HG03060 (cell line): ENCODE data around the gene C3orf22.

ENCODE experiments used
- ATAC-seq: cut with Tn5 transposase; IDR thresholded peaks from one replicate; pipeline ENCODE4 v1.9.1; 2021; ENCODE audit warnings: low read depth, moderate number of reproducible peaks; ENCODE audit not compliant: unreplicated experiment

The C3orf22 gene

DNA sequence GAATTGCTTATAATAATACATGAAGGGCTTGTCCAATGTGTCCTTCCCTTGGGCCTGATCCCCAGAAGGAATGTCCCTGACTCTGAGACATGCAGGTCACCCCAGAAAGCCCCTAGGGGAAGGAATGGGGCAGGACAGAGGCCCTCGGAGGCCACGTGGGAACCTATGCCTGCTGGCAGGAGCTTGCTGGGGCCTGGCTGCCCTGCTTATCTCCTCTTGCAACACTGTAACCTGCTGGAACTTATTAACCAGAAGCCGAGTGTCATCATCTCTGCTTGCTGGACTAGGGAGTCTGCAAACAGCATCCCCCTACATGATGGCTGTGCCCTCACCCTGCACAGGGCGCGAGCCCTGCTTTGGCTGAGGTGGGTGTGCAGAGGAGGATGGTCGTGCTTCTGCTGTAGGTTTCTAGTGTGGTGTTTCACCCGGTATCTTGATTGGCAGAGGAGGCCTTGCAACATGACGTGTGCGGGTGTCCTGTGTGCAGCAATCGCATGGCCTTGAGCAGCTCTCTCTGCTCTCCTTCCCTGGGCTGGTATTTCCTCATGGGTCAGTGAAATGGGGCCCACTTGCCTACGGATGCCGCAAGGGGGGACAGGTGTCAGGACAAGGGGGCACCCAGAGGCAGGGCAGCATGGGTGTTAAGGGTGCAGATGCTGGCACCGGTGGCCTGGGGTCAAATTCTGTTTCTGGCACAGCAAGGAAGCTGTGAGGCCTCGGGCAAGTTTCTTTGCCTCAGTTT lies 29.8 kb downstream of the C3orf22 start:
- ATAC-seq = no peak

- ATAC-seq = no peak
Observed at GRCh38 chr3:126528419-126528799, 30.3 kb downstream of the C3orf22 start.

- no peak for ATAC-seq
Observed at GRCh38 chr3:126527455-126528211, 31.1 kb downstream of the C3orf22 start.

DNA sequence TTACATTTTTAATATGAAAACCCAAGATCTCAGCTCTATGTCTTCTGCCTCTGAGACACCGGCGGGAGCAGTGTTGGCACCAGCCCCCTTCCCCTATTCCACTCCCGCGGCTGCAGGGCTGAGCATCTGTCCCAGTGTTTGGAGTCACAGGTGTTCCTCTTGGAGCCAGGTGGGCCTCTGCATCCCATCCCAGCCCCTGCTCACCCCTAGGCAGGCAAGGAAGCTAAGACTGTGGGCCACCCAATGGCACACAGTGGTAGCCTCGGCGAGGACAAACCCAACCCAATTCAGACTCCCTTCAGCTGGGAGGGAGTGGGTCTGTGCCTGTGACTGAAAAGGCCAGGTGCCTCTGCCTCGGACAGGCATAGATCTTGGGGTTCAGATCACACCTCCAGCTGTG lies 31.7 kb downstream of the C3orf22 start:
- ATAC-seq = no peak

- ATAC-seq = no peak
Observed at GRCh38 chr3:126526668-126527005, 32.1 kb downstream of the C3orf22 start.

DNA sequence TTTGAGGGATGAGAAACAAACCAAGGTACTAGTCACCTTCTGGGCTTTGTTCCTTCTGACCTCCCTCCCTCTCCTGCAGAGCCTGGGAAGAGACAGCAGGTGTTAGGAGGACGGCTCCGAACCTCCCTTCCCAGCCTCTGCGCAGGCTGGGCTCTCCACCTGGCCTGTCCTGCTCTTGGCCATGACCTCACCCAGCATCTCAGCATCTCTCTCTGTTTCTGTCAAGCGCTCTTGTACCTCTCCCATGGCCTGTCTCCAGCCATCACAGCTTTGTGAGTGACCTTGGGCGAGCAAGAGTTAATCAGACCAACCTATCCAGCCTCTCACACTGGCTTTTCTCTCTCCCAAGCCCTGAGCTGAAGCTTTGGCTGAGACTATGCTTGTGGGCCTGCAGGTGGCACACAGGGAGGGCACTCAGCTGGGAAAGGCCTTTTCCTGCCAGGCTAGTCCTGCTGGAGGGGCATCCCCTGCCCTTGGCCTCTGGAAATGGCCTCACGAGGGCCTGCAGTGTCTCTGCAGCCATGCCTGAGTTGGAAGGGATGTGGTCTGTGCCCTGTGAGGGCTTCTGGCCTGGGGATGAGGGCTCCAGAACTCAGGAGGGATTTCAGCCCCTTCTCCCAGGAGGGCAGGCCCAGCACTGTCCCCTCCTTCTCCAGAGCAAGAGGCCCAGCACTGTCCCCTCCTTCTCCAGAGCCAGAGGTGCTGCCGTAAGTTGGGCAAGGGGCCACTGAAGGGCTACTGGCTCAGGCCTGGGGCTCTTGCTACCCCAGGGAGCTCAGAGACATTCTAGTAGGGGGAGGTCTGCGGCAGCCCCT lies 32.7 kb downstream of the C3orf22 start:
- no peak for ATAC-seq

DNA sequence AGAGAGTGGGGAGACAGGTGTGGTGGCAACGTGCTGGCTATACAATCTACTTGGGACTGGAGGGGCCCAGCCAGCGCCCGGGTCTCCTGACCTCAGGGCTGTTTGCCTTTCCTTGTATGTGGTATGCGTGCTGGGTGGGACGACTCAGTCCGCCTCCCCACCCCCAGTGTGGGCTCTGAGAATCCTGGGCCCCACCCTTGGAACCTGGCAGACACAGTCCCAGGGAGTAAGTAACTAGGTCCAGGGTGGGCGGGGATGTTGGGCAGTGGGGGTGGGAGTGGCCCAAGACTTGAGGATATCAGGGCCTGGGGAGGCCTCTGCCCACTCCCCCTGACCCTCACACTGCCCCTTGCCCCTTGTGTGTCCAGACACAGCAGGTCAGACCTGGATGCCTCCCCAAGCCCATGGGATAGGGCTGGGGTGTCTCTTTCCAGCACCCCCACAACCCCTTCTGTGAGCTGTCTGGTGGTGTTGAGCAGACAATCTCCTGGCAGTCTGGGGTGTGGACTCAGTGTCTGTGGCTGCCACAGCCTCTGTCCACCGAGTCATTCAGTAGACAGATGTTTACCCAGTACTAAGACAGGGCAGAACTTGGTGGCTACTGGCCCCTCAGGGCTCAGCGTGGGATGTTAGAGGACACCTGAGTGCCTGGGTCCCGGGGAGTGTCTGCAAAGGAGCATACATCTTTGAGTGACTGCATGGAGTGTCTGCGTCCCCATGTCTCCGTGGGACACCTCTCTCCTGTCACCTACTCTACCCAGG lies 33.5 kb downstream of the C3orf22 start:
- no peak for ATAC-seq

DNA sequence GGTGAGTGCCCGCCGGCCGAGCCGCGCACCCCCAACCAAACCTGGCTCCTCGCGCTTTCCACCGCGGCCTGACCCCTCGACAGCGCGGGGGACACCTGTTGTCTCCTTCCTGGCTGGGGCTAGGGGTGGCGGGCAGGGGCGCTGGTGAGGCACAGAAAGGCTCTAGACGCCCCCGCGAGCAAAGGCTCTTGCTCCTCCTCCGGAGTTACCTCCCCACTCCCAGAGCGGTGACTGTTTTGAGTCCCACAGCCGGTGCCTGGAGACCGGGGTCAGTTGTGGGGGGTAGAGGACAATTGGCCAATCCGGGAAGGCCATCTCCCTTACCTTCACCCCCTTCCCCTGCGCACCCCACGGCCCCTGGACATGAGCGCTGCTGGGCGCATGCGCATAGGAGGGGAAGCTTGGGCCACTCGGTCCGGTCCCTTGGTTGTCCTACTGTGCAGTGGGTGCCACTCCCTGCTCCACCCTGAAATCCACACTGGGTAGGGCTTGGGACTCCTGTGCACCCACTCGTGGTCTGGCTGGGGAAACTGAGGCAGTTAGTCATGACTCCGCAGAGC lies 34.2 kb downstream of the C3orf22 start:
- ATAC-seq = no peak

- no peak for ATAC-seq
Observed at GRCh38 chr3:126523745-126524428, 34.8 kb downstream of the C3orf22 start, which contains the start of gene CHST13. CHST13 (plus strand) TSS chr3:126524155; CDS start chr3:126524333, 178 bp downstream.

- no peak for ATAC-seq
Observed at GRCh38 chr3:126522363-126522788, 36.4 kb downstream of the C3orf22 start.

DNA sequence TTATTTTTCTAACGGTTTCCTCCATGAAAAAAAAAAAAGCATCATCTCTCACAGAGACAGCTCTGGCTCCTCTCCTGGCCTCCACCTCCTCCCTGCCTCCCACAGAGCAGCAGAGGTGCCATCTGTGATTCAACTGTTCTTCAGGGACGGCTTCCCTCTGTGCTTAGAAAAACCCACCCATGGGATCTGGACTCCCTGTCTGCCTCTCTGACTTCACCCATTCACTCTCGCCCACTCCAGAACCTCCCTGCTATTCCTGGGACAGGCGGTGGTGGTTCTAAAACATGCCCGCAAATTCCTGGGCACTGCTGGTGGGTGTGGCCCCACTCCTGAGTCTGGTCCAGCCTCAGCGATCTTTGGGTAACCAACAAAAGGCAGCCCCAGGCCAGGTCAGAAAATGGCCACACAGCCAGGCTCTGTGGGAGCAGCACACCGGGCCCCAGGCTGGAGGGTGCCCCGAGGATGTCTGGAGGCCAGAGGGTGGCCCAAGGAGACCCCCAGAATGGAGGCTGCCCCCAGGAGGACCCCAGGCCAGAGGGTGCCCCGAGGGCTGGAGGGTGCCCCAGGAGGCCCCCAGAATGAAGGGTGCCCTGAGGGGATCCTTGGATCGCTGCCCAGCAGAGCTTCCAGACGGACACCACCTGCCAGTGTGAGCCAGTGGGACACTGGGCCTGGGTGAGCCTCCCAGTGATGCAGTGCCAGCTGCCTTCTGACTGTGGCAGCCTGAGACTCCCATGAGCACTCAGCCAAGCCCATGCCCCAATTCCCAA lies 37.4 kb downstream of the C3orf22 start:
- ATAC-seq = no peak

GRCh38 chr3:126519506-126520455 lies 39.0 kb downstream of the C3orf22 start:
- no peak for ATAC-seq

GRCh38 chr3:126518779-126519177 lies 40.0 kb downstream of the C3orf22 start:
- no peak for ATAC-seq

- ATAC-seq = no peak
Observed at GRCh38 chr3:126517986-126518778, 40.5 kb downstream of the C3orf22 start.

- no peak for ATAC-seq
Observed at GRCh38 chr3:126517291-126517951, 41.3 kb downstream of the C3orf22 start, which contains the start of gene UROC1. UROC1 (minus strand) TSS chr3:126517773; CDS start chr3:126517719, 54 bp downstream.

GRCh38 chr3:126516936-126517290 lies 41.8 kb downstream of the C3orf22 start:
- no peak for ATAC-seq
